Measurements from ENCODE around the gene CNTNAP2.

The CNTNAP2 gene

DNA sequence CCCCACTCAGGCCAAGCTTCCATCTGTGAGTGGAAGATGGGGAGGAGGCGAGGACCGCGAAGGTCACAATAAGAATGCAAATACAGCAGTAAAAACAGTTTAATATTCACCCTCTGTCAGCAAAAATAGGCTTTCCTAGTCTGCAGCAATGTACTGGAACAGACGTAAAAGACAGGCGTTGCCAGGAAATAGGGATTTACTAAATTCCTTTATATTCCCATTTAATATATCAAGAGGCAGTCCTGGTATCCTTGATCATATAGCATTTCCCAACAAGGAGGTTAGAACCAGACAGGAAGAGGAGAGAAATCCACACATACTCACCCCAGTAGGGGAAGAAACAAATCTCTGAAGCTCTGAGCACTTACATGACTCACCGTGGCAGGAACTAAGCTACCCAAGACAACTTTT, 1419.1 kb downstream of the CNTNAP2 start:
- DNase-seq (ENCODE audit: low read depth), result no peak
- H3K4me3 ChIP-seq (ENCODE audit: low read depth, low read length), result no peak overlapping the region
- TF ChIP-seq, protein P1, sequence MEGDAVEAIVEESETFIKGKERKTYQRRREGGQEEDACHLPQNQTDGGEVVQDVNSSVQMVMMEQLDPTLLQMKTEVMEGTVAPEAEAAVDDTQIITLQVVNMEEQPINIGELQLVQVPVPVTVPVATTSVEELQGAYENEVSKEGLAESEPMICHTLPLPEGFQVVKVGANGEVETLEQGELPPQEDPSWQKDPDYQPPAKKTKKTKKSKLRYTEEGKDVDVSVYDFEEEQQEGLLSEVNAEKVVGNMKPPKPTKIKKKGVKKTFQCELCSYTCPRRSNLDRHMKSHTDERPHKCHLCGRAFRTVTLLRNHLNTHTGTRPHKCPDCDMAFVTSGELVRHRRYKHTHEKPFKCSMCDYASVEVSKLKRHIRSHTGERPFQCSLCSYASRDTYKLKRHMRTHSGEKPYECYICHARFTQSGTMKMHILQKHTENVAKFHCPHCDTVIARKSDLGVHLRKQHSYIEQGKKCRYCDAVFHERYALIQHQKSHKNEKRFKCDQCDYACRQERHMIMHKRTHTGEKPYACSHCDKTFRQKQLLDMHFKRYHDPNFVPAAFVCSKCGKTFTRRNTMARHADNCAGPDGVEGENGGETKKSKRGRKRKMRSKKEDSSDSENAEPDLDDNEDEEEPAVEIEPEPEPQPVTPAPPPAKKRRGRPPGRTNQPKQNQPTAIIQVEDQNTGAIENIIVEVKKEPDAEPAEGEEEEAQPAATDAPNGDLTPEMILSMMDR (IDR thresholded peaks at IDR 0.05; ENCODE audit: control insufficient read depth, extremely low read depth, insufficient read depth), result no peak

DNA sequence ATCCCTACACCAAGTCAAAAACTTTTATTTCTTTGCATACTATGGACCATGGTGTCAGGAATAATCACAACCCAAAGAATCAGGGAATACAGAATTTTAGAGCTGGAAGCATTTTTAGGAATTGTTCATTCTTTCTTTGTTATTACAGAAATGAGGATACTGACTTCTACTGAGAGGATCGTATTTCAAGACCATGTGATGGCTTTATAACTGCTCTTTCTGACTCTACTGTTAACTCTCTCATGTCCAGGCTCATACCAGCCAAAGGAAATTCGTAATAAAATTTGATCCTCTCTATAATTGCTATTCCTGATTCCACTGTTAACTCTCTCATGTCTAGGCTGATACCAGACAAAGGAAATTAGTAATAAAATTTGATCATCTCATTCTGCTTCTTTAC, 1423.1 kb downstream of the CNTNAP2 start:
- no peak overlapping the region for H3K4me3 ChIP-seq (ENCODE audit: low read depth, low read length)
- no peak for DNase-seq (ENCODE audit: low read depth)
- TF ChIP-seq, protein P1 (IDR thresholded peaks at IDR 0.05; ENCODE audit: control insufficient read depth, extremely low read depth, insufficient read depth), result no peak

DNA sequence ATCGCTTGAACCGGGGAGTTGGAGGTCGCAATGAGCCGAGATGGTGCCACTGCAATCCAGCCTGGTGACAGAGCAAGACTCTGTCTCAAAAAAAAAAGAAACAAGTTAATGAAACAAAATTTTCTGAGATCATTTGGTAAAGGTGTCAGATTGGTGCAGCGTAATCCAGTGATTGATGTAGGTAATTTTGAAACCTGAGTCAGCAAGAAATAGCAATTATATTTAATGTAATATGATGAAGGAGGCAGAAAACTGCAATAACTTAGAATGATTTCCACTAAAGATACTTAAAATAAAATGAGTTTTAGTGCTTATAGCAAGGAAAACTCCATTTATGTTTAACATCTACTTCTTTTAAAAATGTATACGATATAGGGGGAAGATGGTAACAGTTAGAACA, 1424.1 kb downstream of the CNTNAP2 start:
- no peak overlapping the region for H3K4me3 ChIP-seq (ENCODE audit: low read depth, low read length)
- no peak for DNase-seq (ENCODE audit: low read depth)
- TF ChIP-seq, protein P1 (IDR thresholded peaks at IDR 0.05; ENCODE audit: control insufficient read depth, extremely low read depth, insufficient read depth), result no peak

DNA sequence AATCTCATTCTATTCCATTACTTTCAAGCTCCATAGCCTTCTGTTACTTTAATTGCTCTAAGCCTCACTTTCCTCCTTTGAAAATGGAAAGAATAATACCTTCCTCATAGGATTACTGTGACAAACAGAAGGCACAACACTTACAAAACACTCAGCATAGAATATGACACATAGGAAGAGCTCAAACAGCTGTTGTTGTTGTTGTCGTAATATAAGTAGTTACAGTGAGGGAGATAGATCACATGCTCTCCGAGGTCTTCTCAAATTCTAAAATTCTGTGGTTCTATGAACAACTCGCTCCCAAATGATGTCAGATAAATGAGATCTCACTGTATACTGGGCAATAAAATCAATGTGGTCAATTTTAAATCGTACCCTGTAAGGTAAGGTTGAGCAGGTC, 1424.7 kb downstream of the CNTNAP2 start:
- TF ChIP-seq, protein P1 (IDR thresholded peaks at IDR 0.05; ENCODE audit: control insufficient read depth, extremely low read depth, insufficient read depth), result no peak
- H3K4me3 ChIP-seq (ENCODE audit: low read depth, low read length), result no peak overlapping the region
- no peak for DNase-seq (ENCODE audit: low read depth)

DNA sequence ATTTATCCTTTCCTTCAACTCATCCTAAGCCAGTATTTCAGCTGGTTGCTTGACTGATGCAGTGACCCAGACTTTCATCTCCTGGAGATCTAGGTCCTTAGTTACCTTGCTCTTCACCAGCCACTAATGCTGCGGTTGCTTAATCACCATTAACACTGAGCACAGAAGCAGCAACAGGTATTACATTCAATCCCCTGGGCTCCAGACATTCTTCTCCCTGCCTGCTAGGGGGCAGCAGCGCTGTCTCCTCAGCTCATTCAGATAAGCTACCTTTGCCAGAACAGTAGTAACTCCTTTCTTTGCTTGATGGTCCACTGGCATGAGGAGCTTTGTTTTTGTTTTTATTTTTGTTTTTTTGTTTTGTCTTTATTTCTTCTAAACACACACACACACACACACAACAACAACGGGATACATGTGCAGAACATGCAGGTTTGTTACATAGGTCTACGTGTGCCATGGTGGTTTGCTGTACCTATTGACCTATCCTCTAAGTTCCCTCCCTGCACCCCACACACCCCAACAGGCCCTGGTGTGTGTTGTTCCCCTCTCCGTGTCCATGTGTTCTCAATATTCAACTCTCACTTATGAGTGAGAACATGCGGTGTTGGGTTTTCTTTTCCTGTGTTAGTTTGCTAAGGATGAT, 1430.8 kb downstream of the CNTNAP2 start:
- peak; percentile 8 for DNase-seq (ENCODE audit: low read depth)
- no peak overlapping the region for H3K4me3 ChIP-seq (ENCODE audit: low read depth, low read length)
- TF ChIP-seq, protein P1 (IDR thresholded peaks at IDR 0.05; ENCODE audit: control insufficient read depth, extremely low read depth, insufficient read depth), result peak; percentile 80

DNA sequence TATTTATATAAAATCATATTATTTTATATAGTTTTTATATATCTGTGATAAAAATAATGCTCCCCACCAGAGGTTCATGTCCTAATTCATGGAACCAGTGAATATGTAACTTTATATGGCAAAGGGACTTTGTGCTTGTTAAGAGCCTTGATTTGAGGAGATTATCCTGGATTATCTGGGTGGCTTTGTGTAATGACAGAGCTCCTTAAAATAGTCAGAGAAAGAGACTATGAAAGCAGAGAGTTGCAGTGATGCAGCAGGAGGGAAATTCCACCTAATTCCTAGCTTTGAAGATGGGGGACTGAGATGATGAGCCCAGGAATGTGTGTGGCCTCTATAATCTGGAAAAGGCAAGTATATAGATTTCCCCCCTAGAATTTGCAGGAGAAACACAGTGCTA, 1439.7 kb downstream of the CNTNAP2 start:
- TF ChIP-seq, protein P1 (IDR thresholded peaks at IDR 0.05; ENCODE audit: control insufficient read depth, extremely low read depth, insufficient read depth), result no peak
- DNase-seq (ENCODE audit: low read depth), result no peak
- H3K4me3 ChIP-seq (ENCODE audit: low read depth, low read length), result no peak overlapping the region

DNA sequence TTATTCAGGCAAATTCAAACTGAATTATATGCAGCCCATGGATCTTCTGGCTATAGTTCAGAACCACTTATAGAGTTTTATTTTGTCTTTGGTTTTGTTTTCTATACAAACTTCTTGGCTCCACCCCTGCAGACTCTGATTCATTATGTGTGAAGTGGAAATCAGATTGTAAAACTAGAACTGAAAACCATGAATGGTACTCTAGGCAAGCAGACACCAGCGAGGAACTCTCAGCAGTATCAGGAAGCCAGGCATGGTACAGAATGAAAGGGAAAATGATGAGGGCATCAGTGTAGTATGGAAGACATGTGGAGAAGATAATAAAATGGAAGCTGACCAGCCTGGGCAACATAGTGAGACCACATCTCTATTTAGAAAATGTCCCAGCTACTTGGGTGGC, 1447.1 kb downstream of the CNTNAP2 start:
- DNase-seq (ENCODE audit: low read depth), result no peak
- H3K4me3 ChIP-seq (ENCODE audit: low read depth, low read length), result no peak overlapping the region
- TF ChIP-seq, protein P1 (IDR thresholded peaks at IDR 0.05; ENCODE audit: control insufficient read depth, extremely low read depth, insufficient read depth), result no peak
